Mammary epithelial cell (primary cell): ENCODE results near the gene ZNF462.

Experiments
- CTCF ChIP-seq, 2 donors: IDR thresholded peaks in 1 of 2; conservative IDR thresholded peaks in 1 of 2; 2 replicates each; pipeline ENCODE4 v1.5.1; 2011 to 2012; ENCODE audit warnings: inconsistent platforms in 2 of 2, low read length in 2 of 2, mild to moderate bottlenecking in 2 of 2, control low read depth in 1 of 2, low read depth in 1 of 2; ENCODE audit not compliant: insufficient read depth in 1 of 2; ENCODE audit errors: extremely low read depth in 1 of 2
- EZH2 ChIP-seq: IDR thresholded peaks from 2 replicates; pipeline ENCODE4 v1.6.1; 2012; ENCODE audit warnings: low read length, inconsistent platforms, borderline replicate concordance

GRCh38 chr9:107005201-107005600 lies 142.2 kb downstream of the ZNF462 start:
- TF ChIP-seq CTCF (conservative IDR thresholded peaks at IDR 0.05 in 1 of 2, IDR thresholded peaks at IDR 0.05 in 1 of 2; ENCODE audit: extremely low read depth in 1 of 2, insufficient read depth in 1 of 2, low read depth in 1 of 2, low read length in 2 of 2) (no peak), EZH2 (no peak)
